HG03060 (cell line): ENCODE data around the gene NBEAL2.

Source experiments
- ATAC-seq: cut with Tn5 transposase; IDR thresholded peaks from one replicate; pipeline ENCODE4 v1.9.1; 2021; ENCODE audit warnings: low read depth, moderate number of reproducible peaks; ENCODE audit not compliant: unreplicated experiment

The NBEAL2 gene

GRCh38 chr3:46943237-46944187, 36.0 kb upstream of the NBEAL2 start:
- ATAC-seq, result no peak

GRCh38 chr3:46944191-46944590, 35.3 kb upstream of the NBEAL2 start:
- no peak for ATAC-seq

- ATAC-seq, result no peak
Observed at GRCh38 chr3:46946416-46946815, 33.0 kb upstream of the NBEAL2 start.

- no peak for ATAC-seq
Observed at GRCh38 chr3:46946856-46947545, 32.5 kb upstream of the NBEAL2 start.

- ATAC-seq, result no peak
Observed at GRCh38 chr3:46947546-46947901, 31.9 kb upstream of the NBEAL2 start.

GRCh38 chr3:46947981-46948791, 31.3 kb upstream of the NBEAL2 start:
- no peak for ATAC-seq

GRCh38 chr3:46948830-46949671, 30.4 kb upstream of the NBEAL2 start:
- no peak for ATAC-seq

- no peak for ATAC-seq
Observed at GRCh38 chr3:46950177-46950576, 29.3 kb upstream of the NBEAL2 start.

- no peak for ATAC-seq
Observed at GRCh38 chr3:46950650-46951241, 28.7 kb upstream of the NBEAL2 start.

GRCh38 chr3:46952813-46953212, 26.7 kb upstream of the NBEAL2 start:
- no peak for ATAC-seq

GRCh38 chr3:46953234-46954010, 26.0 kb upstream of the NBEAL2 start:
- ATAC-seq, result no peak

- ATAC-seq, result no peak
Observed at GRCh38 chr3:46954178-46954577, 25.3 kb upstream of the NBEAL2 start.

- no peak for ATAC-seq
Observed at GRCh38 chr3:46955157-46955556, 24.3 kb upstream of the NBEAL2 start.

- no peak for ATAC-seq
Observed at GRCh38 chr3:46955801-46956259, 23.6 kb upstream of the NBEAL2 start.

GRCh38 chr3:46957092-46957820, 22.2 kb upstream of the NBEAL2 start:
- no peak for ATAC-seq

- ATAC-seq, result no peak
Observed at GRCh38 chr3:46958467-46959160, 20.9 kb upstream of the NBEAL2 start.

- no peak for ATAC-seq
Observed at GRCh38 chr3:46959161-46959511, 20.3 kb upstream of the NBEAL2 start.
